Measurements from ENCODE around the gene NCKAP5.

Gene NCKAP5

GRCh38 chr2:133416736-133417135 lies 151.5 kb downstream of the NCKAP5 start:
- DNase-seq: no peak

- DNase-seq: no peak
Observed at GRCh38 chr2:133416146-133416545, 152.1 kb downstream of the NCKAP5 start.

GRCh38 chr2:133415210-133415876 lies 152.9 kb downstream of the NCKAP5 start:
- no peak for DNase-seq

GRCh38 chr2:133414486-133415209 lies 153.6 kb downstream of the NCKAP5 start:
- DNase-seq: no peak

GRCh38 chr2:133413863-133414262 lies 154.4 kb downstream of the NCKAP5 start:
- no peak for DNase-seq

GRCh38 chr2:133412694-133413093 lies 155.6 kb downstream of the NCKAP5 start:
- no peak for DNase-seq

- DNase-seq: no peak
Observed at GRCh38 chr2:133411857-133412256, 156.4 kb downstream of the NCKAP5 start.

- DNase-seq: no peak
Observed at GRCh38 chr2:133411101-133411500, 157.2 kb downstream of the NCKAP5 start.

- no peak for DNase-seq
Observed at GRCh38 chr2:133409581-133410285, 158.5 kb downstream of the NCKAP5 start.

GRCh38 chr2:133408671-133409070 lies 159.6 kb downstream of the NCKAP5 start:
- no peak for DNase-seq

- DNase-seq: no peak
Observed at GRCh38 chr2:133407341-133407740, 160.9 kb downstream of the NCKAP5 start.

GRCh38 chr2:133405252-133405651 lies 163.0 kb downstream of the NCKAP5 start:
- DNase-seq: no peak

GRCh38 chr2:133400411-133400810 lies 167.9 kb downstream of the NCKAP5 start:
- no peak for DNase-seq

- no peak for DNase-seq
Observed at GRCh38 chr2:133393895-133394294, 174.4 kb downstream of the NCKAP5 start.

- no peak for DNase-seq
Observed at GRCh38 chr2:133390156-133390555, 178.1 kb downstream of the NCKAP5 start.

GRCh38 chr2:133389569-133389968 lies 178.7 kb downstream of the NCKAP5 start:
- DNase-seq: no peak

GRCh38 chr2:133382566-133382965 lies 185.7 kb downstream of the NCKAP5 start:
- no peak for DNase-seq

GRCh38 chr2:133380991-133381390 lies 187.3 kb downstream of the NCKAP5 start:
- DNase-seq: no peak

- no peak for DNase-seq
Observed at GRCh38 chr2:133378928-133379549, 189.2 kb downstream of the NCKAP5 start.

GRCh38 chr2:133378386-133378785 lies 189.9 kb downstream of the NCKAP5 start:
- no peak for DNase-seq

- no peak for DNase-seq
Observed at GRCh38 chr2:133377599-133377998, 190.7 kb downstream of the NCKAP5 start.

GRCh38 chr2:133377021-133377481 lies 191.2 kb downstream of the NCKAP5 start:
- no peak for DNase-seq

- DNase-seq: no peak
Observed at GRCh38 chr2:133374781-133375180, 193.5 kb downstream of the NCKAP5 start.
